ENCODE results near the gene NPDC1.

GRCh38 chr9:137023583-137023991 is 22.4 kb downstream of the NPDC1 start:
- TF ChIP-seq, protein P1, sequence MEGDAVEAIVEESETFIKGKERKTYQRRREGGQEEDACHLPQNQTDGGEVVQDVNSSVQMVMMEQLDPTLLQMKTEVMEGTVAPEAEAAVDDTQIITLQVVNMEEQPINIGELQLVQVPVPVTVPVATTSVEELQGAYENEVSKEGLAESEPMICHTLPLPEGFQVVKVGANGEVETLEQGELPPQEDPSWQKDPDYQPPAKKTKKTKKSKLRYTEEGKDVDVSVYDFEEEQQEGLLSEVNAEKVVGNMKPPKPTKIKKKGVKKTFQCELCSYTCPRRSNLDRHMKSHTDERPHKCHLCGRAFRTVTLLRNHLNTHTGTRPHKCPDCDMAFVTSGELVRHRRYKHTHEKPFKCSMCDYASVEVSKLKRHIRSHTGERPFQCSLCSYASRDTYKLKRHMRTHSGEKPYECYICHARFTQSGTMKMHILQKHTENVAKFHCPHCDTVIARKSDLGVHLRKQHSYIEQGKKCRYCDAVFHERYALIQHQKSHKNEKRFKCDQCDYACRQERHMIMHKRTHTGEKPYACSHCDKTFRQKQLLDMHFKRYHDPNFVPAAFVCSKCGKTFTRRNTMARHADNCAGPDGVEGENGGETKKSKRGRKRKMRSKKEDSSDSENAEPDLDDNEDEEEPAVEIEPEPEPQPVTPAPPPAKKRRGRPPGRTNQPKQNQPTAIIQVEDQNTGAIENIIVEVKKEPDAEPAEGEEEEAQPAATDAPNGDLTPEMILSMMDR (conservative IDR thresholded peaks at IDR 0.05; ENCODE audit: low read depth, low read length) = no peak
- no peak for TF ChIP-seq EZH2 (IDR thresholded peaks at IDR 0.05; ENCODE audit: borderline replicate concordance, low read depth, low read length, poor library complexity, severe bottlenecking)

Data from A673 (cell line).